Kidney (tissue), 14 donors: ENCODE measurements around the gene TMEM72. TPM values are rescaled to one million over a fixed set of nuclear protein-coding genes. Genes with fewer than 3 reads are reported as not detected.

Source experiments
- DNase-seq, 5 donors: peaks; one replicate each; pipeline ENCODE4 v3.0.0-alpha.2; 2013 to 2020
- FAIRE-seq: peaks from 2 replicates; lab custom pipeline; 2012; peaks lifted over from hg19 to GRCh38; lab: Jason Lieb, UNC
- H3K27ac ChIP-seq, 2 donors: one replicate each; pipeline ENCODE4 v1.7.0; 2013; ENCODE audit warnings: low read depth in 2 of 2, low read length in 2 of 2, inconsistent platforms in 1 of 2
- H3K27me3 ChIP-seq: one replicate; pipeline ENCODE4 v1.7.1; 2013; ENCODE audit warnings: low read length, inconsistent platforms; ENCODE audit not compliant: control insufficient read depth, insufficient read depth
- H3K36me3 ChIP-seq, 3 donors: one replicate each; pipeline versions ENCODE4 v1.7.0 to v1.7.1; 2013; ENCODE audit warnings: low read length in 3 of 3, control low read depth in 1 of 3, inconsistent platforms in 1 of 3; ENCODE audit not compliant: insufficient read depth in 3 of 3, control insufficient read depth in 2 of 3
- H3K4me1 ChIP-seq, 3 donors: one replicate each; pipeline versions ENCODE4 v1.7.0 to v1.7.1; 2013; ENCODE audit warnings: low read length in 3 of 3, inconsistent platforms in 1 of 3, low read depth in 1 of 3; ENCODE audit not compliant: control insufficient read depth in 2 of 3, insufficient read depth in 2 of 3
- H3K4me3 ChIP-seq, 3 donors: one replicate each; pipeline versions ENCODE4 v1.7.0 to v1.8.1; 2013; ENCODE audit warnings: low read length in 3 of 3, control low read depth in 1 of 3, inconsistent platforms in 1 of 3
- H3K9ac ChIP-seq, 3 donors: one replicate each; pipeline versions ENCODE4 v1.7.0 to v1.7.1; 2013; ENCODE audit warnings: low read length in 3 of 3, control low read depth in 1 of 3, inconsistent platforms in 1 of 3
- H3K9me3 ChIP-seq, 3 donors: one replicate each; pipeline versions ENCODE4 v1.7.0 to v1.7.1; 2013; ENCODE audit warnings: low read length in 3 of 3, control low read depth in 1 of 3, inconsistent platforms in 1 of 3; ENCODE audit not compliant: control insufficient read depth in 2 of 3, insufficient read depth in 1 of 3
- CTCF ChIP-seq: IDR thresholded peaks from 3 replicates; pipeline ENCODE4 v1.5.1; 2012; ENCODE audit warnings: mild to moderate bottlenecking, moderate library complexity, borderline replicate concordance; ENCODE audit not compliant: insufficient read depth; ENCODE audit errors: extremely low read depth
- intact Hi-C: fragments of 100-400 bp; cut with DNase I; formaldehyde crosslinking; loops from one replicate; pipeline ENCODE4 v1.11.1; 2022
- polyA plus RNA-seq: library from polyadenylated mRNA; stranded (reverse); fragments of 350-450 nt; fragmentation: Illumina TruSeq; extraction: RNeasy Lipid Tissue Mini Kit (QIAGEN cat#74804); gene quantifications from one replicate; pipeline ENCODE4 v1.2.3, GENCODE V29; 2014; ENCODE audit warnings: low read depth, low replicate concordance; ENCODE audit not compliant: insufficient read depth
- total RNA-seq: library from RNA; stranded (reverse); fragmentation: NEBNext Ultra II Directional; extraction: Animal tissue kit (Norgen Biotek cat#: 25700); gene quantifications from one replicate; pipeline ENCODE4 v1.2.1, GENCODE V29; 2021
- donor health status: control.
- donor health status: control.
- donor health status: control.
- donor health status: control.
- donor health status: control.
- donor health status: DM: yes; HTN: yes; CAD: no.
- donor health status: Normal renal cell carcinoma (clear cell type).

TMEM72 gene
- total and polyA plus RNA-seq, 2 donors from 2014 or later = 19.3 to 127 TPM

GRCh38 chr10:44968091-44968490 lies 57.0 kb downstream of the TMEM72 start:
- intact Hi-C loops = no loop called here
- no peak overlapping the region for H3K27ac ChIP-seq
- FAIRE-seq (no peak), DNase-seq (peak in 1 of 5 donors; percentile 38)
- H3K4me3 ChIP-seq = no peak overlapping the region
- no peaks in the 10 kb centered on the region for H3K27me3 ChIP-seq
- H3K9ac ChIP-seq = no peak overlapping the region
- H3K9me3 ChIP-seq = no peaks in the 10 kb centered on the region
- H3K36me3 ChIP-seq = peaks cover 0 to 25% (median 25%) of the 10 kb centered on the region in 3 donors
- H3K4me1 ChIP-seq = peaks cover 5 to 57% (median 37%) of the 10 kb centered on the region in 3 donors
- TF ChIP-seq CTCF = no peak

GRCh38 chr10:44968500-44969400 lies 57.6 kb downstream of the TMEM72 start:
- no peak for TF ChIP-seq CTCF
- no peak overlapping the region for H3K4me3 ChIP-seq
- peaks cover 5 to 57% (median 37%) of the 10 kb centered on the region in 3 donors for H3K4me1 ChIP-seq
- H3K9me3 ChIP-seq = no peaks in the 10 kb centered on the region
- H3K36me3 ChIP-seq = peaks cover 0 to 25% (median 25%) of the 10 kb centered on the region in 3 donors
- intact Hi-C loops = no loop called here
- H3K27ac ChIP-seq = no peak overlapping the region
- DNase-seq (no peak), FAIRE-seq (no peak)
- H3K9ac ChIP-seq = no peak overlapping the region
- no peaks in the 10 kb centered on the region for H3K27me3 ChIP-seq

- H3K27ac ChIP-seq = no peak overlapping the region
- intact Hi-C loops = no loop called here
- no peak overlapping the region for H3K4me3 ChIP-seq
- peaks cover 0 to 25% (median 25%) of the 10 kb centered on the region in 3 donors for H3K36me3 ChIP-seq
- no peak for TF ChIP-seq CTCF
- no peak overlapping the region for H3K9ac ChIP-seq
- no peak for FAIRE-seq
- peaks cover 5 to 56% (median 37%) of the 10 kb centered on the region in 3 donors for H3K4me1 ChIP-seq
- no peaks in the 10 kb centered on the region for H3K27me3 ChIP-seq
- H3K9me3 ChIP-seq = no peaks in the 10 kb centered on the region
- no peak for DNase-seq
Observed at GRCh38 chr10:44969854-44970253, 58.7 kb downstream of the TMEM72 start.
